GM21786 (cell line): ENCODE data around the gene SRGAP1.
"Not testable (repeated sequence)": the region's sequence is repeated elsewhere in the genome, so short reads cannot be mapped to it uniquely, and the experiment has no call there.

Experiments
- ATAC-seq: cut with Tn5 transposase; IDR thresholded peaks from one replicate; pipeline ENCODE4 v1.9.1; 2021; ENCODE audit not compliant: unreplicated experiment

Gene SRGAP1

GRCh38 chr12:63865448-63865847 lies 20.9 kb downstream of the SRGAP1 start:
- ATAC-seq: no peak

- ATAC-seq: no peak
Observed at GRCh38 chr12:63867053-63867452, 22.6 kb downstream of the SRGAP1 start.

GRCh38 chr12:63869656-63870055 lies 25.2 kb downstream of the SRGAP1 start:
- no peak for ATAC-seq

- no peak for ATAC-seq
Observed at GRCh38 chr12:63870838-63871237, 26.3 kb downstream of the SRGAP1 start.

GRCh38 chr12:63874897-63875480 lies 30.5 kb downstream of the SRGAP1 start:
- ATAC-seq: no peak

GRCh38 chr12:63875703-63876102 lies 31.2 kb downstream of the SRGAP1 start:
- no peak for ATAC-seq

- no peak for ATAC-seq
Observed at GRCh38 chr12:63876980-63877379, 32.5 kb downstream of the SRGAP1 start.

- ATAC-seq: no peak
Observed at GRCh38 chr12:63877693-63878092, 33.2 kb downstream of the SRGAP1 start.

GRCh38 chr12:63880235-63880634 lies 35.7 kb downstream of the SRGAP1 start:
- ATAC-seq: not testable (repeated sequence)

GRCh38 chr12:63880742-63881263 lies 36.3 kb downstream of the SRGAP1 start:
- ATAC-seq: no peak

- no peak for ATAC-seq
Observed at GRCh38 chr12:63882844-63883243, 38.3 kb downstream of the SRGAP1 start.

GRCh38 chr12:63885401-63885800 lies 40.9 kb downstream of the SRGAP1 start:
- ATAC-seq: no peak

GRCh38 chr12:63888908-63889635 lies 44.6 kb downstream of the SRGAP1 start:
- no peak for ATAC-seq

- ATAC-seq: no peak
Observed at GRCh38 chr12:63889721-63890509, 45.4 kb downstream of the SRGAP1 start.

GRCh38 chr12:63893170-63893569 lies 48.7 kb downstream of the SRGAP1 start:
- ATAC-seq: no peak

GRCh38 chr12:63894132-63894531 lies 49.6 kb downstream of the SRGAP1 start:
- no peak for ATAC-seq

- ATAC-seq: no peak
Observed at GRCh38 chr12:63895841-63896240, 51.3 kb downstream of the SRGAP1 start.

GRCh38 chr12:63897931-63898330 lies 53.4 kb downstream of the SRGAP1 start:
- ATAC-seq: no peak

GRCh38 chr12:63898764-63899337 lies 54.4 kb downstream of the SRGAP1 start:
- ATAC-seq: no peak

GRCh38 chr12:63899396-63899795 lies 54.9 kb downstream of the SRGAP1 start:
- ATAC-seq: no peak
